DMS114 treated with DMSO at 0.1 percent for 48 hours (cell line): Measurements from ENCODE around the gene NEO1.
"Not testable (repeated sequence)": the region's sequence is repeated elsewhere in the genome, so short reads cannot be mapped to it uniquely, and the experiment has no call there.

Experiments used
- DNase-seq: peaks from one replicate; lab custom pipeline; 2025; ENCODE audit not compliant: unreplicated experiment; lab: John Stamatoyannopoulos, UW

The NEO1 gene

DNA sequence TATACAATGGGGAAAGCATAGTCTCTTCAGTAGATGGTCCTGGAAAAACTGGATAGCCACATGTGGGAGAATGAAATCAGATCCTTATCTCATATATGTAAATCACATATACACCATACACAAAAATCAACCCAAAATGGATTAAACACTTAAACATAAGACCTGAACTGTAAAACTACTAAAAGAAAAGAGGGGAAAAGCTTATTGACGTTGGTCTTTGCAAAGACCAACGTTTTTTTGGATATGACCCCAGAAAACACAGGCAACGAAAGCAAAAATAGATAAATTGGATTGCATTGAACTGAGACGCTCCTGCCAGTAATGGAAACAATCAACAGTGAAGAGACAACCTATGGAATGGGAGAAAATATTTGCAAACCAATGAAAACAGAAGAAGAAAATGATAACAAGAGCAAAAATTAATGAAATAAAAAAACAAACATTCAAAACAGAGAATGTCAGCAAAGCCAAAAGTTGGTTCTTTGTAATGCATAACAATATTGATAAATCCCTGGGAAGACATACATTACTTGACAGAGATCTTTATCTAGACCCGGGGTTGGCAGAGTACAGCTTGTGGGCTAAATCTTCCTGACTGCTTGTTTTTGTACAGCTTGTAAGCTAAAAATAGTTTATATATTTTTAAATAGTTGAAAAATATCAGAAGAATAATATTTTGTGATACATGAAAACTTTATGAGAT is 86.9 kb downstream of the NEO1 start:
- DNase-seq: no peak

DNA sequence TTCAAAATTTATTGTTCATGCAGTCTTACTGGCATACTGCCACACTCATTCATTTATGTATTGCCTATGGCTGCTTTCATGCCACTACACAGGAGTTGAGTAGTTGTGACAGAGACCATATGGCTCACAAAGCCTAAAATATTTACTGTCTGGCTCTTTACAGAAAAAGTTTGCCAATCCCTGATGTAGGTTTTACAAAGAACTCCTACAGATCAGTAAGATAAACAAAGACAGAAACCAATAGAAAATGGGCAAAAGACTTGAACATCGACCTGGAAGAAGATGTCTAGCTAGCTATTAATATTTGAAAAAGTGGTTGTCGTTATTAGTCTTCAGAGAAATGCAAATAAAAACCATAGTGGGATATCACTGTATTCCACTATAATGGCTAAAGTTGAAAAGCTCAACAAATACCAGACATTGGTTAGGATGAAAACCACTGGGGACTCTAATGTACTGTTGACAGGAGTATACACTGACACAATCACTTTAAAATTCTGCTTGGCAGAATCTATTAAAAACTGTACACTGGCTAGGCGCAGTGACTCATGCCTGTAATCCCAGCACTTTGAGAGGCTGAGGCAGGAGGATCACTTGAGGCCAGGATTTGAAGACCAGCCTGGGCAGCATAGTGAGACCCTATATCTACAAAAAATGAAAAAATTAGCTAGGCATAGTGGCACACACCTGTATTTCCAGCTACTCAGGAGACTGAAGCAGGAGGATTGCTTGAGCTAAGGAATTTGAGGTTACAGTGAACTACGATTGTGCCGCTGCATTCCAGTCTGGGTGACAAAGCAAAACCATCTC is 87.7 kb downstream of the NEO1 start:
- no peak for DNase-seq

DNA sequence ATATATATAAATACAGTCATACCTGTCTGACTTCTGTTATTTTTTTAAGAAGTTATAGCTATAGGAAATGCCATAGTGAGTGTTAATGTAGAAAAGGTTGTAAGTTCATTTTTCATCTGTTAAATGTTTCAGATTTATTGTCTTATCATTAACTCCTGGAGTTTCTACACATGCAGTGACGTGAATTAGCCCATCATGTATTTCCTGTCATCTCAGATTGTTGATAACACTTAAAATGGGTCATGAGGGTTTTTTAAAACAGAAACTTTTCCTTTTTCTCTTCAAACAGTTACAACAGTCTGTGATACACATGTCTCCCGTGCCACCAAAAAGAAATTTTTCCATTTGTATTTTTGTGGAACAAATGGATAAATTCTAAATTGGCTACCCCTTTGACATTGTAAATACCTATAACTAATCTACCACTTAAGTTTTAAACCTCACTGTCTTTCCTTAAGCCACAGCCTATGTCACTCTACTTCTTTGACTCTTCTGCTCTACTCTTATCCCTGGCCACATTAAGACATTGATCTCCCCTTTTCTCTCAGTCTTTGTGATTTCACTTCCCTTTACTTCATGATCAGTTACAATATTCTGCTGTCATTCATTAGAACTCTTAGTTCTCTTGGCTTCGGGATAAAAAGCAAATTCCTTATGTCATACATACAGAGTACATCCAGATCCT is 89.1 kb downstream of the NEO1 start:
- DNase-seq: no peak

DNA sequence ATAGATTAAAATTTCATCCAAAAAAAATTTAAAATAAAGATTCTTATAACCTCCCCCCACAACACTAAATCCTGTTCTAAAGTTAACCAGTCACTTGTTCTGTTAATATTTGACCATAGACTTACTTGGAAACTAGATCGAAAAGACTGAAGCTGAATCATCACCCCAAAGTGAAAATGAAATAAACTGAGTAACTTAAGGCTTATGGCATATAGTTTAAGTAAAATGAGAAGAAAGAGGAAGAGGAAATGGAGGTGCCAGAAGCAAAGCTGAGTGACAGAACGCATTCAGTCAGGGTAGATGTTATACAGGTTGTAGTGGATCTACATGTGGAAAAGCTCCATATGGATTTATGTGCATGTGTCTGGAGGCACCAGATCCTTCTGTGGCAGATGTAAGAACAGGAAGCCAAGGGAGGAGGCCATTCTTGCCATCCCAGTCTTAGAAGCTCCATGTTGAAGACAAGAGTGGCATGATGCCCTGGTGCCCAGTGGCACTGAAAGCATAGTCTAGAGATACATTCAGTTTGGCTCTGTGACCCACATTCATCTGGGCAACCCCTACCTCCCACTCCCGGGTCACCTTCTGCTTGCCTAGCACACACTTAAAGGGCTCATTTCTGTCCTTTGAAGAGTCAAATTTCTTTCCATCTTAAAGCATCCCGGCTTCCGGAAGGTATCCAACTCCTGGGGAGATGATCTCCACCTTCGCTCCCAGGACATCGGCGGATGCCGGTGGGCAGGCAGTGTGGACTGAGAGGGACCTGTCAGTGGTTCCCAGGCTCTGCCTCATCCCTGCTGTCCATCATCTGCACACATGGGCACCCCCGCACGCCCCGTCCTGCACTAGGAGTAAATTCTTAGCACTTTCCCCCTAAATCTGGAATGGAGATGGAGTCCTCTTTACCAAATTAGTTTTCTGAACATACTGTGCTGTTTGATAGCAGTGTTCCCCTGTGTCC is 90.8 kb downstream of the NEO1 start:
- no peak for DNase-seq

DNA sequence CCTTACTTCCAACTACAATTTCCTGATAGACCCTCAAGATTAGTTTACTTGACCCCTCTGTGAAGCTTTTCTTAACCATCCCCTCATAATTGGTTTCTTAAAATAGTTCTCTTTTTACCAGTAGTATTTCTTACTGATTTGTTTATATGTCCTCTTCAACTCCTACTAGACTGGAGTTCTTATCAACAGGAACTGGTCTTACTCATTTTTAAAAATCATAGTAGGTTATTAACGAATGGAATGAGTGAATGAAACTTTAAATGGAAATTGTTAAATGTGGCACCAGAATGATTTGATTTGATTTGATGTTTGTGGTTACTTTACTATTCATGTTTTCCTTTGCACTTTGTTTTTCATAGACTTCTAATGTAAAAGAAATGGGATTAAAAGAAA is 91.5 kb downstream of the NEO1 start:
- DNase-seq: no peak

DNA sequence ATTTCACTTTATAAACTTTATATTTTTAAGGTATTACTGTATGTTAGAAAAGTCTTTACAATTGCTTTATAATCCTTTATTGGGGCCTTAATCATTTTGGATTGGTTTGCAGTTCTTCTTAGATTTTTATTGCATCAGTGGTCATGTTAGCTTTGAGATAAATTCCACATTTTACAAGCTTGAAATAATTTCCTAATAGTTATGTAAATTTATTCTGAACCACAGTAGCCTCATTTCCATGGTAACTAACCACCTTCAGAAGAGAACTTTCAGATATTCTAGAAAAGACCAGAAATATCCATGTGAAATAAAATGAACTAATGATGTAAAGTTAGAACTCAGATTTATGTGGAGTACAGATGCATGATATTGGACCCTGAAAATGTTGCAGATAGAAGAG is 94.2 kb downstream of the NEO1 start:
- DNase-seq: no peak

DNA sequence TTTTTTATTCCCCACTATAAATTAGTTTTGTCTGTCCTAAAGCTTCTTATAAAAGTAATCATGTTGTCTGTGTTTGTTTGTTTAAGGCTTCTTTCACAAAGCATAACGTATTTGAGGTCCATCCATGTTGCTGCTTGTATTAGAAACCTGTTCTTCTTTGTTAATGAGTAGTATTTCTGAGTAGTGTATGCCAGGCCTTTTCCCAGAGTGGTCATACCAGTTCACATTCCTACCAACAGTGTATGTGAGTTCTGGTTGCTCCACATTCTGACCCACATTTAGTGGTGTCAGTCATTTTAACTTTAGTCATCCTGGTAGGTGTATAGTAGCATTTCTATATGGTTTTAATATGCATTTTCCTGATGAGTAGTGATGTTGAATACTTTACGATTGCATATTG is 98.6 kb downstream of the NEO1 start:
- no peak for DNase-seq

DNA sequence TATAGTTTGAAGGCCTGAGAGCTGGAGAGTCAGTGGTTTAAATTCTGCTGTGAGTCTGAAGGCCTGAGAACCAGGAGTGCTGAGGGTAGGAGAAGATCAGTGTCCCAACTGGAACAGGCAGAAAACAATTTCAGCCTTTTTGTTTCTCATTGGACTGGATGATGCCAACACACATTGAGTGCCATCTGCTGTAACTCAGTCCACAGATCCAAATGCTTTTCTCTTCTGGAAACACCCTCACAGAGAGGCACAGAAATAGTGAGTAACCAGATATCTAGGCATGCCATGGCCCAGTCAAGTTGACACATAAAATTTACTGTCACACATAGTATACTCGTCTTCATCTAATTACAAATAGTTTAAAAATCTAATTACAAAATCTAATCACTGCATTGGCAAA is 100.8 kb downstream of the NEO1 start:
- DNase-seq: no peak

DNA sequence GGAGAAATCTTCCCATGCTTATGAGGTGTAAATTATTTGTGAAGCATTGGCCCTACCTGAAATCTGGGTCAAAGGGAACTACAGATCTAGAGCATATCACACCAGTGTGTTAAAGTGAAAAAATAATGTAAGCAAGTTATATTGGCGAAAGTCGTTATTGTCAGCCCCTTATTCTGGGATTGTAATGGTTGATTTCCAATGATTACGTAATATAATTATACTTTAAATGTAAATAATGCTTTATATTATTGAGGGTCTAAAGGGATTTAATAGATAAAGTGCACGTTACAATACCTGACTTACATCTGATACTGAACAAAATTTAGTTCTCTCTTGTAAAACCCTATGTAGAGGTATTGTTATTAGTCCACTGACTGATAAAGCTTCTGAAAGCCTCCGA is 101.2 kb downstream of the NEO1 start:
- no peak for DNase-seq

DNA sequence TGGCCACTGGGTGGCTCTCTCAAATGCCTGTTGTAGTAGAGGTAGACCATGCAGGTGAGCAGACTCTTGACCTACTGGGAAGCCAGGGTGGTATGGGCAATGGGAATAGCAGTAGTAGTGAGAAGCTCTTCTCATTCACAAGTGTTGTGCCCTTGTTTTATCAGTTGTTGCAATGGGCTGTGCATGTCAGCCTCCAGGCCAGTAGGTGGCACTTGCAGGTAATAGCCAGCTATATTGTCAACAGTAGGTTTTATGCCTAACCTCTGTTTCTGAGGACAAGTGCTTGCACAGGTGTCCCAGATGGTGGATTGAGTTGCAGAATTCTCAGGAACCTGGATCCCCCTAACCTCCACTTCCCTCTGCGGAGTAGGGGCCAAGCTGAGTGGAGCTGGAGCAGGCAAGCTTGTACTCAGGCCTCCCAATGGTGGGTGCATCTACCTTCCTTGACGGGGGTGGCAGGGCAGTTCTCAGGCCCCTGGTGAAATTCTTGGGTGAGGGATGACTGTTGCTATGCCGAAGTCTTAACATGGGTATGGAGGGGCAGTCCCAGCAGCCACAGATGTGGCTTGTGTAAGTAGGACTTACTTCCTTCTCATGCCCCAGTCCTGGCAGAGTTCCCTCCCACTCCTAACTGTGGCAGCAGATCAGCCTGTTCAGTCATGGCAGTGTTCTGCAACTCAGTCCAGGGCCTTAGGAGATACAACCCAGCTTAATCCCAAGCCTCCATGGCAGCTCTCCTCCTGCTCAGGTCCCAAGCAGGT is 104.3 kb downstream of the NEO1 start:
- DNase-seq: no peak

DNA sequence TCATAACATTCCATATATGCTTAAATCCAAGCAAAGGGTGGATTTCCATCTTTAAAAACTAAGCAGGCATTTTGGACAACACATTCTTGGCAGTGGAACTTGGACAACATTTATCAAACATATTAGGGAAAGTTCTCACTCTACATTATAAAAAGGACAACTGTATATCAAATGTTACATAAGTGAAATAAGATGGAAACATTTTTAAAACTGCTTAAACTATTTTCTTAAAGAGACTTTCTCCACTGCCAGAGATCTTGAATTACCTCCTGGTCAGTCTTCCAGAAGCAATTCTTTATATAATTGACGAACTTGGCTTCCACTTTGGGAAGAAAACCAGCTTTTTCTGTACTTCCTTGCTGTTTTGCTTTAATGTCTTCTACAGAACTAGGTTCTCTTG is 109.3 kb downstream of the NEO1 start:
- DNase-seq: no peak

DNA sequence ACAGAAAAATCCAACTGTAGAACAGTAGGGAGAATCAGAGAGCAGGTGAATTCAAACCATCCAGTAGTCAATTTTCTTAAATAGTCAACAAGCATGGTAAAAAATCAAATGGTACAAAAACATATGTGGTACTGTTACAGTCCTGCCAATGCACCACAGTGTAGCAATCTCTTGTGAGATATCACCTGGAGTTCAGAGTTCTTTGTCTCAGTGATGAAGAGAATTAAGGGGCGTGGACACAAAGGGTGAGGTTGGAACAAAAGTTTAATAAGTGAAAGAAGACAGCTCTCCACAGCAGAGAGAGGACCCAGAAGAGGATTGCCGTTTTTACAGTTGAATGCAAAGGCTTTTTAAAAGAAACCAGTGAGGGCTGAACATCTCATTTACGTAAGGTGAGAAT is 113.2 kb downstream of the NEO1 start:
- DNase-seq: no peak

DNA sequence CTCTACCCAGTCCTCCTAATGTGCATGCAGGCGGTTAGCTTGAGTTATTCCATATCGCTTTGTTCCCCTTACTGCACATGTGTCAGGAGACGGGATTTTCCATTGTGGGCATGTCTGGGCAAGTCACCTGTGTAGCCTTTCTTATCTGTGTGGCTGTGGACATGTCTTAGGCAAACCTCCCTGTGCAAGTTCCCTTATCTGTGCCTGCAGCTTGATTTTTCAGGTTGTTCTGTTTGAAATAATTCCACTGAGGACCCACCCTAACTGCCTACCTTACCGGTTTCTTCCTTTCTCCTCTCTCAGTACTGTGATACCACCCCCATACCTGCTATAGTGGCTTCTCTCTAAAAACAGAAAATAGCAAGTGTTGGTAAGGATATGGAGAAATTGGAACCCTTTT is 113.6 kb downstream of the NEO1 start:
- DNase-seq: no peak

DNA sequence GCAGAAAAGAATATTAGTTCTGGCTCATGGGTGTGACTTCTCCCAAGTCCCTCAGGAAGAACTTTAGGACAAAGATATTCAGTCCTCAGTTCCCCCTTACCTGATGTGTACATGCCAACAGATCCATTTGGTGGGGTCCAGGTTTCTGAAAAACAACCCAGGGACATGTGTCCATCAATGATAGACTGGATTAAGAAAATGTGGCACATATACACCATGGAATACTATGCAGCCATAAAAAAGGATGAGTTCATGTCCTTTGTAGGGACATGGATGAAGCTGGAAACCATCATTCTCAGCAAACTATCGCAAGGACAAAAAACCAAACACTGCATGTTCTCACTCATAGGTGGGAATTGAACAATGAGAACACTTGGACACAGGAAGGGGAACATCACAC is 114.4 kb downstream of the NEO1 start:
- DNase-seq: not testable (repeated sequence)

DNA sequence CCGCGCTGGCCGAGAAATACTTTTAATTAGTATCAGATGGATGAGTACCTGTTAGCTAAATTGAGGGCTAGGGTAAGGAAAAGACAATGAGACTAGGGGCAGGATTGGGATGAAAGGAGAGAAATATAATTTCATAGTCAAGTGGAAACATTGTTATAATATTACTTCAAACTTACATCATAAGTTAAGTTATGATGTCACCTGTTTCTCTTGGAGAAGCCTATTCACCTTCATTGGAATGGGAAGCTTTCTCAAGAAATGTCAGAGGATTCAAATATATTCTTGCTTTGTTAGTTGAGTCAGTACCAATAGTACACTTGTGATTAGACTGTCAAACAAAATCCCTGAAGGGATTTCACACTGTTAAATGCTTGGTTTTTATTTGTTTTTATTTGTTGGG is 116.2 kb downstream of the NEO1 start:
- no peak for DNase-seq

DNA sequence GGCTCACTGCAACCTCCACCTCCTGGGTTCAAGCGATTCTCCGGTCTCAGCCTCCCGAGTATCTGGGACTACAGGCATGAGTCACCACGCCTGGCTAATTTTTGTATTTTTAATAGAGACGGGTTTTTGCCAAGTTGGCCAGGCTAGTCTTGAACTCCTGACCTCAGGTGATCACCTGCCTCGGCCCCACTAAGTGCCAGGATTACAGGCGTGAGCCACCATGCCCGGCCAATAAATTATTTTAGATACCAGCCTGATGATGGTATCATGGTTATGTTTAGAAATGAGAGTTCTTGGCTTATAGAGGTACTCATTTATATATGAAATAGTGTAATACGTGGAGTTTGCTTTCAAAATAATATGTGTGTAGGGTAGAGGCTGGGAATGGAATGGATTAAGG is 119.4 kb downstream of the NEO1 start:
- DNase-seq: no peak

DNA sequence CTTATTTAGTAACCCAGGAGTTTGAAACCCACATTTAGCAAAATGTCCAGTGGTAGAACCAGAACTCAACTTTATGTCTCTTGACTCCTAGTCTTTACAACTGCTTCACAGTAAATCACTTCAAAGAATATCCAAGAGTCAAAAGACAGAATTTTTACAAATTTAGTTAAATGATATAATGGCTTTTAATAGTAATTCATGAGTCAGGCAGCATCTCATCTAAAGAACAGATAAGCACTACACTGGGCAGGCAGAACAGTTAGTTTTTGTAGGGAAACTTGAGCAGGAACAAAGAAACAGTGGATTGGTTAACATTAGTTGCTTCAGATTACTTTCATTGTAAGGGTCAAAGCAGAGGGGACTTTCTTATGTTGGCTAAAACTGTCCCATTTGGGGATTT is 120.2 kb downstream of the NEO1 start:
- no peak for DNase-seq

DNA sequence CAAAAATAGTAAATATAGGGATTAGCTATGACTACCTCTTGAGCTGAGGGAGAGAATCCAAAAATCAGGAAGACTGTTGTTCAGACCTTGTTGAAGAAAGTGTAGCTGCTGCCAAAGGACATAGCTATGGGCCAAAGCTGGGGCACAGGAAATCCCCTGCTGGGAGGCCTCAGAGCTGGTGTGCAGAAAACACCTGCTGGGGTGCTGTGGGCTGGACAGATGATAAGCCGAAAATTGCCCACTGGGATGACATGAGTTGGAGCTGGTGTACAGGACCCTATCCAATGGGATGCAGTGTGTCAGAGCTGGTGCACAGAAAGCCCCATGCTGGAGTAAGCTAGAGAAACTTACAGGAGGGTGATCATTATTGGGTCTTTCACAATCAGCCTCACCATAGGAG is 121.9 kb downstream of the NEO1 start:
- DNase-seq: no peak

DNA sequence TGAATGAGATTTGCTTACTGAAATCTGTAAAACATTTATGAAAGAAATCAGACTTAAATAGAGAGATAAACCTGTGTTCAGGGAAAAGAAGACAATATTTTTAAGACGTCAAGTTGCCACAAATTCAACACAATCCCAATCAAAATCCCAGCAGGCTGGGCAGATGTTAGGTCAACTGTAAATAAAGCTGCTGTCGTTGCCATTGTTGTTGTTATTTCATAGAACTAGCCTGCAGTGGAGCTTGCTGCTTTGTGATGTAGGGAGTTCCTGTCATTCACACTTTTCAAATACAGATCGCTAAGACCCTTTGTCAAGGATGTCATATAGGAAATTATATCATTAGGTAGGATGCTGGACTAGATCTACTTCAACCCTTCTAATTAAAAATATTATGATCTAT is 123.1 kb downstream of the NEO1 start:
- DNase-seq: no peak

DNA sequence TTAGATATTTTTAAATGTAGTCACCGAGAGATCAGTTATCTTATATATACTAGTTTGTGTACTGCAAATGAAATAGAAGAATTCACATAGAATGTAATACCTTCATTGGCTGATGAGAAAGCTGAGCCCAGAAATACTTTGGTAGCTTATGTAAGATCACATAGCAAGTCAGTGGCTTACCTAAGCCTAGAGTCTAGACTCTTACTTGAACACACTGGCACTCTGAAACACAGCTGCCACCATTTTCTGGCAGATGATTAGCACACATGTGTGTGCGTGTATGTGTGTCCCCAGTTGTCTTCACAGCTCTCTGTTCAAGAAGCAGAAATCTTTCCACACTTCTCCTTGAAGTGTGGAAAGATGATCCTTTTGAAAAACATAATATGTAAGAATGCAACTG is 124.3 kb downstream of the NEO1 start:
- no peak for DNase-seq
